GM21381 (cell line): ENCODE data around the gene ZBED2.
A peak's percentile ranks its signal among the peaks of the same experiment; 100 is the strongest.

Source experiments
- ATAC-seq: cut with Tn5 transposase; IDR thresholded peaks from one replicate; pipeline ENCODE4 v1.9.1; 2021; ENCODE audit warnings: mild to moderate bottlenecking, moderate library complexity; ENCODE audit not compliant: unreplicated experiment

The ZBED2 gene

DNA sequence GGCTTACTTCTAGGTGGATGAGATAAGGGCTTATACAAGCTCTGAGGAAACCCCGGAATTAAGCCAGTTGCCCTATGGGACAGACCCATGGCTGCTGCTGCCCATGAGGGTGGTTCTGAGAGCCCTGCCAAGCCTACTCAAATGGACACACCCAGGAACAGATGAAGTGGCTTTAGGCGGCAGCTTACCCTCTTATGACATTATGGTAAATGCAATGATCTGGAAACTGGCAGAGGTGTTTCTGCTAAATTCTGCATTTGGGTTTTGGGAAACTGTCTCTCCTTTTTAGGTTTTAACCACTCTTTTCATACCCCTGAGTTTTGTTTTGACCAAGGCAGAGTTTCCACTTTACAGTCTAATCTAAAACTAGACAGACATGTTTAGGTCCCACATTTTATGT is 9.0 kb upstream of the ZBED2 start:
- ATAC-seq, result no peak

DNA sequence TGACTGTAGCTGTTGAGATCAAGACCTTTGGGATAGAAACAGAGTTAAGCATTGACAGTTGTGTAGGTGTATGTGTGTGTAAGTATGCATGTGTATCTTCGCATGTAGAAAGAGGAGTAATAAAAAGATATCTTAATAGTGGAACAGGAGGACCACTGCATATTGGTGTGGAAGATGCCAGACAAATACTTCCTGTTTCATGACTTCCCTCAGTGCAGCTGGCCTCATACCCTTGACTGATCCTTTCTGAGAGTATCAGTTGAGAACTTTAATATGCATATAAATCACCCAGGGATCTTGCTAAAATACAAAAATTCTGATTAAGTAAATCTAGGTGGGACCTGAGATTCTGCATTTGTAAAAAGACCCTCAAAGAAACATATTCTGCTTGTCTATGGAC is 8.5 kb upstream of the ZBED2 start:
- no peak for ATAC-seq

DNA sequence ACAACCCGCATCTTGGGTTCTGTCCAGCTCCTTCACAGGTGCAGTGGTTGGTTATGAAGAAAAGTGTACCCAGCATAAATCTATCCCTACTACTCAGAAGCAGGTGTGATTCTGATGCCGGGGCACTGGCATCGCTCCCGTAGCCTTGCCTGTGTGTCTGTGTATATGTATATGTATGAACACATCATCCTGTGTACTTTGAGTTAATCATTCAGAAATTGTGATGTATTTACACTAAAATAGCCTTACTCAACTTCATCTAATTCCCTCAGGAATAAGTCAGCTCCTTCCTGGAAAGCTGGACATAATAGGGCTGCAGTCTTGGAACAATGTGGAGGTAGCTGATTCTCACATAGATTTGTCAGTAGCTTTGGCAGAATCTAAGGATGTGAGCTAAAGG is 6.7 kb upstream of the ZBED2 start:
- ATAC-seq, result no peak

DNA sequence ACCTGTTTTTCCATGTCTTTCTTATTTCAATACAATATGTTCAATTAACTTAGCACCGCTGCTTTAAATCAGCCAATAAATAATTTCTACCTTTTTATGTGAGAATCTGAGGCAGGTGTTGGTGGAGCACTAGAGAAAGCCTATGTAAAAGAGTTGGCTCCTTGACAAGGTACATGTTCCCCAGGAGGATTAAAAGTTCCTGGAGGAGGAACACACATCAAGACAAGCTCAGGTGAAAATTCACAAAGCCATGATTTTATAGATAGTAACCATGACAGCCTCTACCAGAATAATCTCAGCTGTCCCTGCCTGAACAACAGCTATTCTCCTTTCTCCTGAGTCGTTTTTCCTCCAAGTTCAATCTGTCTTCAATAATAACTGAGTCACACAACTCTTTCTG is 3.4 kb upstream of the ZBED2 start:
- ATAC-seq, result no peak

DNA sequence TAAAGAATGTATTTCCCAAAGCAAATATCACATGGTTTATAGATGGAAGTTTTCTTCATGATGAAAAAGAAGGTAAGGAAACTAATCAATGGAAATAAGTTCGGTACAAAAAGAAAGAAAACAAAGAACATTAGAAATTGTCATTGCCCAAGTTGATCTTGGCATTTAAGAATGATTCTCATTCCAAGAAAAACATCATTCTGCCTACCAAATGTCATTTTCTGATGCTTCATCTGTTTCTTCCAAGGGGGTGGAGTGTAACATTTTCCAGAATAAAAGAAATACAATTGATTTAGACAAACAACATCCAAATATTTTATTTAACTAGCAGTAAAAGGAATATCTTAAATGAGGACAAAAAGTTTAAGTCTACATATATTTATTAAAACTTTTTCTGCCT is 3.0 kb upstream of the ZBED2 start:
- no peak for ATAC-seq

DNA sequence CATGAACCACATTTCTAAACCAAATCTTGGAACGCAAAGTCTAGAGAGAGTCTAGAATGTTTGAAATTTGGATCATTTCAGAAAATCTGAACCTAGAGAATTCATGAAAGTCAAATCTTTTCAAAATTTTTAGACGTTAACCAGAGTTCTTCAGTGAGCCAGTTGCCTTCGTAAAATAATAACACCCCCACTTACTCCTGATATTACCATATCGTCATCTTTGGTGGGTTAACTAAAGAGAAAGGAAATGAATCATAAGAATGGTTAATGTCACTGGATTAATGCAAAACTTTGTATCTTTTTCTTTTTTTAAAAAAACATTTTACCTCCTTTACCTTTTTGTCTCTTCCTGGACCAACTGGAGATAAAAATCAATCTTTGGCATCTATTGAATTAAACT is 1.2 kb upstream of the ZBED2 start:
- ATAC-seq, result no peak

DNA sequence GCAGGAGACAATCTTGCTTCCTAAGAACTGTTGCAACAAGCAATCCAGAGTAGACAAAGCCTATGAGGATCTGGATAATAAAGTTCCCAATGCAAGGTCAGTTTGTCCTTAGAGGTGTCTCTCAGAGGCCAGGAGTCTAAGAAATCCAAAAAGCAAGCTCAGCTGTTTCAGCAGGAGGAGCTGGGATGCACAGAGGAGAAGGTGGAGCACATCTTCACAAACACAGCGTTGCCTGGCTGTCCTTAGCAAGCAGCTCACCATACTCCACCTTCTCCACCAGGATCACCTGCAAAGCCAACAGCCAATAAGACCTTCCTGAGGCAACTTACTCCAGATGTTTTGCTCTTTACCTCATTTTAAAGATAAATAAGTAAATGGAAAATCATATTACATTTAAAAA is 365 bp downstream of the ZBED2 start:
- ATAC-seq, result no peak

DNA sequence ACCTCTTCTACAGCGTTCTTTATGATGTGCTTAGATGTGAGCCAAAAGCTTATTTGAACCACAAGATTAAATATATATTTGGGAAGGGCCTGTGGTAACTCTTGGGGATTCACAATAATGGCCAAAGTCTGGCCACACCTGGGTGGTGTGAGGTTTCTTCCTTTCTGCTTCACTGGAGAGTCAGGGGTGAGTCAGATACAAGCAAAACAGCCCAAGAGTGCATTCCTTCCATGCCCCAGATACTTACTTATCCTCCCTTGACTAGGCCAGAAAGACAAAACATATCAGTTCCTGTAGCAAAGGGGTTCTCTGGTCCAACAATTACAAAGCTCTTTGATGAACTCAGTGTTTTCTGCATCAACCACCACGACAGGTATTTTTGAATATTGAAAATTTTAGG is 941 bp downstream of the ZBED2 start:
- ATAC-seq, result peak; percentile 59

DNA sequence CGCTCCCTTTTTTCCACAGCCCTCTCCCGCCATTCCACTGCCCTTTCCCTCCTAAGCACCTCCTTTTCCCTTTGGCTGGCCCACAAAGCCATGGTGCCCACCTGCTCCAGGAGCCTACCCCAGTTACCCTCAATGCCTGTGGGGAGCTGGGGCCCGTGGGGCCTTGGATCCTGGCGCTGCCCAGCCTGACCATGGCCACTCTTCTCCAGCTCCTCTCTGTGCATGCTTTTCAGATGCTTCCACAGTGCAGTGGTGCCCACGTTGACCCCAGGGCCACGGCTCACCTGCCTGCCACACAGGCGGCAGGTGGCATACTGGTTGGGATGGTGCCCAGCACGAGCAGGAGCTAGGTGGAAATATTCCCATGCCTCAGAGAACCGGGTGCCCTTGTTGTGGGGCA is 1.5 kb downstream of the ZBED2 start:
- peak; percentile 3 for ATAC-seq

DNA sequence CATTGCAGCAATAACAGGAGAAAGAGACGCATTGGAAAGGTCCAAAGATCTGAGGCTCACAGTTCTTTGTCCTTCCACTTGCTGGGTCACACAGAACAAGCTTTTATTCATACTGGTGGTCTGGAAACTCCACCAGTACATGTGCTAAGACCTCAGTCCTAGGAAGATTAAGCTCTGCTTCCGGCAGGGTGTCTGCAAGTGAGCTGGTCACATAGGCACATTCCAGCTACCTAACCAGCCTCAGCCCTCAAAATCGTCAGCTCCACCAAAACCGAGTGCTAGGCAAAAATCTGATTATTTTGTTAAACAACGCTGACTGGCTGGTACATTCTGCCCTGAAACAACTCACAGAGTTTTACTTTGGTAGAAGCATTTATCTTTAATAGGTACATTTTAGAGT is 2.2 kb downstream of the ZBED2 start:
- ATAC-seq, result peak; percentile 32

DNA sequence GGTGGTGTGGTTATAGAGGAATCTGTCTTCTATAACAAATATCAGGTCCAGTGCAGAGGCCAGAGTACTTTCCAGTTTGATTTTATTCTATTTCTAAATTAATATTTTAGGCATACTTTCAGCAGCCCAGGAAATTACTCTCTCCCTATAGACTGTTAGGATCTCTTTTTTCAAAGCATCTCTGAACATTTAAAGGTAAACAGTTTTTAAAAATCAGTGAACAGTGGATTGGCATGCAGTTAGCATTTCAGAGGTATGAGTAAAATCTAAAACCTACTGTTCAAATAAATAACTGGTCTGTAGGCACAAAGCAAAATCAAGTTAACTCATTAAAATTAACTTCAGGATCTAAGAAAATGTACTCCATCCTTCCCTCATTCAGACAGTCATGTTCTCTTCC is 3.0 kb downstream of the ZBED2 start:
- ATAC-seq, result no peak

DNA sequence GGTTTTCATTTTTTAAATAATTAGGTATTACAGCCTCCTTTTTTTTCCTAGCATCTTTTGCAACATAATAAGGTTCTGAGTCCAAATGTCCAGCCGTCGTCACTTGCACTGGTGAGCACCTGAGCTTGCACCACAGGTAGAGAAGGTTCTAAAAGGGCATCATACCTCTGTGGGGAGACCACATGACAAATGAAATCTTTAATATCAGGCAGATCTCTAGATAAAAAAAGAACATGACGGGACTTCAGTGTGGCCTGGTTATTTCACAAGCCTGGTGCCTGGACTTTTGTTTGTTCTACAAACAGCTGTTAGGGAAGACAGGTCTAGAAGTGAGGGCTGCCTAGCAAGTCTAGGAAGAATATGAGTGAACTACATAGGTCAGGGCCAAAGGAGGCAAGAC is 3.6 kb downstream of the ZBED2 start:
- no peak for ATAC-seq

DNA sequence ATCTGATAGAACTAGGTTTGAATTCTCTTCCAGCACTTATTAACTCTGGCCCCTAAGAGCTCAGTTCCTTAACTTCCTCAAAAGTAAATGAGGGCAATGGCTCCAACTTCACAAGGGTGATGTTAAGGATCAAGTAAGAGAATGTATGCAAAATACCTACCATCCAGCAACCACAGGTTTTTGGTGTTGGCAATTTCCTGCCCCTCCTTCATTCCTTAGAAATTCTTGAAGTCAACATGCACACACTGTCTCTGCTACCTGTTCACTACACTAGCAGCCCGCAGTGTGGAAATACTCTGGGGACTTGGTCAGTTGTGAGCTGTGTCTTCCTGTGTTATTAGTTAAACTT is 5.0 kb downstream of the ZBED2 start:
- ATAC-seq, result no peak

DNA sequence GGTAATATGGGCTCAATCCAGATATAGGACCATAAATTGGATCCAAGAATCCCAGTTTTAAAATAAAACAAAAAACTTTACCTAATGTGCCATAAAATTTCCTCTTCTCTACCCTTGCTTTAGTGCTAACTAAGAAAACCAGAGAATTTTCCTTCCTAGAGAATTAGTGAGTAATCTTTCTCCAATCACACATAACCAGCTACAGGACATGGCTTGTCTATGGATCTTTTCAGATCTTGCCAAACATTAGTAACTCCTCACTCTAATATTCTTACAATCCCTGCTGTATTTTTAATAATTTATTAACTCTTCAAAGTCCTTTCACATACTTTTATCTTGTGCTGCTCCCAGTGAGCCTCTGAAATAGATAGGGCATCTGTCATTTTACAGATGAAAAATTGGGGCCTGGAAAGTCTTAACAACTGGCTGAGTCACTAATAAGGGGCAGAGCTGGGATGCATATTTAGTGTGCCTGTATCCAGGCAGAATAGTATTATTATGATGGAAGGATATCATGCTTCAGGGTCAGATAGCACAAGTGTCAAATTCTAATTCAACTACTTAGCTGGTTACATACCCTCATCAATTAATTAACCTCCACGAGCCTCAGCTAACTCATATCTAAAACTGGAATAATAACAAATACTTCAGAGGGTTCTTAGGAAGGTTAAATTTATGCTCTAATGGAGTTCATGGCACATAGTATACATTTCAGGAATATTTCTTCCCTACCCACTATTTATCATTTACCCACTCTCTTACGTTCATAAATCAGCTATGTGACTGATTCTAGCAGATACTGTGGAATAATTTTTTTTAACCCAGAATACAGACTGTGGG is 5.6 kb downstream of the ZBED2 start:
- no peak for ATAC-seq

DNA sequence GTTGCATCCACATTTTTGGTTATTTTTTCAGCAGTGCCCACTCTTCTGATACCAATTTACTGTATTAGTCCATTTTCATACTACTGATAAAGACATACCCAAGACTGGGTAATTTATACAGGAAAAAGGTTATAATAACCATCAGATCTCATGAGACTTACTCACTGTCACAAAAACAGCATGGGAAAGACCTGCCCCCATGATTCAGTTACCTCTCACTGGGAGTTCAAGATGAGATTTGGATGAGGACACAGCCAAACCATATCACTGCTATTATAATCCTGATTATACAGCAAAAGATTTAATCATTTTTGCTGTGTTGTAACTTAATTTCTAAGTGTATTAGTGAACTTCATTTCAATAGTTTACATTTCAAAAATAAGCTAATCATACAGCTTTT is 6.6 kb downstream of the ZBED2 start:
- ATAC-seq, result no peak

DNA sequence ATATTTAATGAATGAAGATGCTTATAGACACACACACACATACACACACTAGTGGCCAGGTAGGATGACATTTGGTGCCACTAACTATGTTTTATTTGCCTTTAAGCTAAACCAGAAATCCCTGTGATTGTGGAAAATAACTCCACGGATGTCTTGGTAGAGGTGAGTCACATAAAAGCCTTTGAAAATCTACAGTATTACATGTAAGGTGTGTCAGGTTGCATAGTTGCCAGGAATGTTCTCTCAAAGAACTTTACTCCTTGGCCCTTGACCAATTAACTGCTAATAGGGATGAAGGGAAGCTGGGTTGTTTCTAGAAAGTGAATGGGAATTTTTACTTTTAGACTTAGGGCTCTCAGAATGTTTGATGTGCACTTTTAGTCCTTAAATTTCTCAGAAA is 9.9 kb downstream of the ZBED2 start:
- ATAC-seq, result no peak

DNA sequence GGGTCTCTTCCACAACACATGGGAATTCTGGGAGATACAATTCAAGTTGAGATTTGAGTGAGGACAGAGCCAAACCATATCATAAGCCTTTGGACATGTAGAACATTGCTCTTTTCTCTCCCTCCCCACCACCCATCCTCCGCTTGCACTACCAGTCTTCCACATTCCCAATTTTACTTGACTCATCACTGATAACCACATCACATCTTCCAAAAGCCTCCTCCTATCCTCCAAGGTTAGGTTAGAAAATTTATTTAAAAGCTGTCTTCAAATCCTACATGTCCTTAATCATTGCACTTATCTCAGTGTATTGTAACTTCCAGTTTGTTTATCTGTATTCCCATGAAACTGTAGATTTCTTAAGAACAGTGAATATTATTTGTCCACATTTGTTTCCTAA is 10.4 kb downstream of the ZBED2 start:
- ATAC-seq, result no peak

DNA sequence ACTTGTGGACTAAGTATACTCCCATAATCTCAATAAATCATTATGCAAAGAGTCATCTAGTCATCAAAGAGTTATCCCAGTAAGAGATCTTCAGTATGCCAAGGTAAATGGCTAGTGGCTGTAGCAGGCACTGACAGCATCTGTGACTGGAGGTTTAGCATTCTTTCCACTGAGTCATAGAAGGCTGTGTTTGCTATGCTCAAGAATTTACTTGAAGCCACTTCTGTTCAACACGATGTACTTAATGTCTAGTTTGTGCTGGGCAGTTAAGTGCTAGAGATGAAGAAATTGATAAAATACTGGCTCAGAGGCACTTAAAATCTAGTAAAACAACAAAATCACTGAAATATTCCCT is 13.0 kb downstream of the ZBED2 start:
- no peak for ATAC-seq

DNA sequence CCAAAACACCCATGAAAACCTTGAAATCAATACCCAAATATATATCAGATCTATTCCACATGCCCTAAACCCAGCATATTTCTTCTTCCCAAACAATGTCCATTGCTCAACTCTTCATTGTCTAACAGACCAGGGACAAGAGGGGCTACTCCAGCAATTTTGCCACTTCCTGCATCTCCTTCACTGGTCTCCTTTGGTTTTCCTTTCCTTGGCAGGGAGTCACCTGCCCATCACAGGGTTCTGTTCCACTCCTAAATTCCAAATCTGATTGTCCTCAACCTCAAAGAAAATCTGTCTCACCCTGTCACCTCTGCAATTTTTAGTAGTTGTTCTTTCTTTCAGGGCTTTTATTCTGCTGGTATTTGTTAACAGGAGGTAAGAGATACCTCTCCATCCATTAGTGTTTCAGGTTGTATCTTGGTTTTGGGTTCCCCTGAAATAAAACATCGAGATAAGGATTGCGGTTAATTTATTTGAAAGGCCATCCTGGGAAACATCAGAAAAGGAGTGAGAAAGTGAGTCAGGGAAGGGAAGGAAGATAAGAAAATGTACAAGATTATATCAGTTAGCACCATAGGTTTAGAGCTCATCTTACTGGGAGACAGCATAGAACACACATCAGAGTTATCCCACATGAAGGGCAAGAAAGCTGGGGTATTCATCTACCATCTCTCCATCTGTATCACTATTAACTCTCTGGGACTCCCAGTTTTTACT is 13.6 kb downstream of the ZBED2 start:
- no peak for ATAC-seq

DNA sequence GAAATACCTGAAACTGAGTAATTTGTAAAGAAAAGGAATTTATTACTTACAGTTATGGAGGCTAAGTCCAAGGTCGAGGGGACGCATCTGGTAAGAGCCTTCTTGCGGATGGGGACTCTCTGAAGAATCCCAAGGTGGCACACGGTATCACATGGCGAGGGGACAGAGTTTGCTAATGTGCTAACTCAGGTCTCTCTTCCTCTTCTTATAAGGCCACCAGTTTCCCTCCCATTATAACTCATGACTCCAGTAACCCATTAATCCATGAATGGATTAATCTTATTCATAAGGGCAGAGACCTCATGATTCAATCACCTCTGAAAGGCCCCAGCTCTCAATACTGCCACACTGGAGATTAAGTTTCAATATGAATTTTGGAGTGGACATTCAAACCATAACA is 15.7 kb downstream of the ZBED2 start:
- ATAC-seq, result no peak

DNA sequence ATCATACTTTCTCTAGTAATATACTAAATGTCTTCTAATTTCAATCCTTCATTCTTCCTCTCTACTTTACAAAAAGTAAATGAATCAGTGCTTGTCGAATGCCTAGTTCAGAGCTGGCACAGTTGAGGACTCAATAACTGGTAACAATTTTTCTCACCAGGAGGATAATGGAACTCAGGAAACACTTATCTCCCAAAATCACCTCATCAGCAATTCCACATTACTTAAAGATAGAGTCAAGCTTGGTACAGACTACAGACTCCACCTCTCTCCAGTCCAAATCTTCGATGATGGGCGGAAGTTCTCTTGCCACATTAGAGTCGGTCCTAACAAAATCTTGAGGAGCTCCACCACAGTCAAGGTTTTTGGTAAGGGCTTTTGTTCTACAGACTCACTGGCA is 16.3 kb downstream of the ZBED2 start:
- no peak for ATAC-seq

DNA sequence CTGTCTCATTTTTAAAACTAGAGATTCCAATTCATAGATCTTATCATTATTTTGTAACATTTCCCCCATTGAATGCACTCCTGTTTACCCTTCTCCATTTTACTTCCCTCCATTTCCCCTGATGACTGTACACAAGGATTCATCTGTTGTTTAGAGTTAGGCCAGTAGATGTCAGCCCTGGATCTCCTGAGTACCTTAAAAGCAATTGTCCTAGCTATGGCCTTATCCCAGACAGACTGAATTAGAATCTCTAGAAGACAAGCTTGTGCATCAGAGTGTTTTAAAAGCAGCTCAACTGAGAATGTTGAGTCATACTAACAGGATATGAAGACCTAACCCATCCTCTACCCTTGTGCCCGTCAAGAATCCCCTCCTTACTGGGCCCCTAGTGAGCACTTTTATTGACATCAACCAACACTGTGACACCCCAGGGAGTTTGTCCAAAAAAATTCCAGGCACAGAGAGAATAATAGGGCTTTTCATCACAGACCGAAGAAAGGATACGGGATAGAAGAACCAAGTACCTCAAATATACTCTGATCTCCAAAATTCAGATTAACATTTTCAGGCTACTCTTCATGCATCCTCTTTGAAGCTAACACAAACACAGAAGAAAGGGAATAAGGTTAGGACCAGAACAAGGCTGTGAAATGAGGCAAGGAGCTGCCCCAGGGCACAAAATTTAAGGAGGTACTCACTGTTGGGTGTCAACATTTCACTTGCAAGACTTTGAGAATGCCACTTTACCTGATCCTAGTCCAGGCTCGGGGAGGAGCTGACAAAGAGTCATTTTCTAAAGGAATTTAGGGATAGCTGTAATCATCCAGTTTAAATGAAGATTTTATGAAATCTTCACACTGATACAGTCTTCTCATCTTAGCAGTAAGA is 17.1 kb downstream of the ZBED2 start:
- peak; percentile 96 for ATAC-seq
